Smooth muscle cell (in vitro differentiated cells): Measurements from ENCODE around the gene KCNK5. TPM values are rescaled to one million over a fixed set of nuclear protein-coding genes. Genes with fewer than 3 reads are reported as not detected.

ENCODE experiments used
- DNase-seq: peaks from one replicate; lab custom pipeline; 2025; ENCODE audit not compliant: unreplicated experiment; lab: John Stamatoyannopoulos, UW
- H2AFZ ChIP-seq: fragments of 200-600 bp; sonication (generic); 2 replicates; pipeline ENCODE4 v1.6.0; 2016; ENCODE audit warnings: antibody characterized with exemption, low read depth, mild to moderate bottlenecking
- H3F3A ChIP-seq: fragments of 200-600 bp; sonication (generic); 2 replicates; pipeline ENCODE4 v1.6.0; 2017; ENCODE audit warnings: antibody characterized with exemption, low read depth
- H3K27ac ChIP-seq: fragments of 200-600 bp; sonication (generic); 2 replicates; pipeline ENCODE4 v1.5.1; 2016; ENCODE audit warnings: low read depth, mild to moderate bottlenecking
- H3K27me3 ChIP-seq: fragments of 200-600 bp; sonication (generic); 2 replicates; pipeline ENCODE4 v1.6.1; 2016; ENCODE audit warnings: low read depth, mild to moderate bottlenecking
- H3K36me3 ChIP-seq: fragments of 200-600 bp; sonication (generic); 2 replicates; pipeline ENCODE4 v1.5.1; 2016; ENCODE audit warnings: low read depth
- H3K4me1 ChIP-seq: fragments of 200-600 bp; sonication (generic); 2 replicates; pipeline ENCODE4 v1.5.1; 2016; ENCODE audit warnings: low read depth
- H3K4me2 ChIP-seq: fragments of 200-600 bp; sonication (generic); 2 replicates; pipeline ENCODE4 v1.6.0; 2016; ENCODE audit warnings: mild to moderate bottlenecking
- H3K4me3 ChIP-seq: fragments of 200-600 bp; sonication (generic); 2 replicates; pipeline ENCODE4 v1.5.1; 2016; ENCODE audit warnings: mild to moderate bottlenecking
- H3K79me2 ChIP-seq: fragments of 200-600 bp; sonication (generic); 2 replicates; pipeline ENCODE4 v1.6.0; 2016; ENCODE audit warnings: low read depth, mild to moderate bottlenecking
- H3K9ac ChIP-seq: fragments of 200-600 bp; sonication (generic); 2 replicates; pipeline ENCODE4 v1.6.0; 2016; ENCODE audit warnings: low read depth
- H3K9me3 ChIP-seq: fragments of 200-600 bp; sonication (generic); replicated peaks from 2 replicates; pipeline ENCODE4 v1.5.1; 2016; ENCODE audit warnings: low read depth
- H4K20me1 ChIP-seq: fragments of 200-600 bp; sonication (generic); 2 replicates; pipeline ENCODE4 v1.6.0; 2016; ENCODE audit warnings: low read depth
- CTCF ChIP-seq: fragments of 200-600 bp; sonication (generic); IDR thresholded peaks from 2 replicates; pipeline ENCODE4 v1.5.1; 2017; ENCODE audit warnings: borderline replicate concordance, mild to moderate bottlenecking, antibody characterized with exemption; ENCODE audit not compliant: insufficient read depth, poor library complexity, severe bottlenecking
- WGBS: methylation state at CpG from one replicate; pipeline ENCODE4 v1.1.7; 2016; ENCODE audit warnings: low lambda C conversion rate; 5-methylcytosine and 5-hydroxymethylcytosine counted together
- polyA plus RNA-seq: library from polyadenylated mRNA; unstranded; fragments of >200 nt; fragmentation: Nextera tagmentation; extraction: Ambion mirVana; gene quantifications from 2 replicates; pipeline ENCODE4 v1.2.1, GENCODE V29; 2016
- total RNA-seq: library from RNA; depleted of rRNA; stranded (reverse); fragments of >200 nt; gene quantifications from 2 replicates; pipeline ENCODE4 v1.2.3, GENCODE V29; 2014

The KCNK5 gene
- total and polyA plus RNA-seq, 2 experiments from 2014 or later, result not detected

- Histone ChIP-seq H3K27me3 (no peaks in the 10 kb centered on the region), H4K20me1 (no peaks in the 10 kb centered on the region), H3F3A (no peaks in the 10 kb centered on the region), H2AFZ (no peak overlapping the region), H3K36me3 (no peaks in the 10 kb centered on the region), H3K4me2 (no peak overlapping the region), H3K9ac (no peak overlapping the region), H3K79me2 (no peaks in the 10 kb centered on the region), H3K9me3 (no peaks in the 10 kb centered on the region), H3K4me1 (peaks cover 16% of the 10 kb centered on the region), H3K4me3 (no peak overlapping the region), H3K27ac (no peak overlapping the region)
- TF ChIP-seq CTCF, result no peak
- WGBS, result 38% methylated on average over 1 of the region's 1 CpG
- DNase-seq, result no peak
Measured at GRCh38 chr6:39200498-39201020, 28.7 kb downstream of the KCNK5 start.

- Histone ChIP-seq H3K9me3 (no peaks in the 10 kb centered on the region), H3K4me2 (no peak overlapping the region), H3K4me3 (no peak overlapping the region), H3K4me1 (peaks cover 13% of the 10 kb centered on the region), H3F3A (no peaks in the 10 kb centered on the region), H4K20me1 (no peaks in the 10 kb centered on the region), H3K36me3 (no peaks in the 10 kb centered on the region), H3K9ac (no peak overlapping the region), H3K27ac (no peak overlapping the region), H3K27me3 (no peaks in the 10 kb centered on the region), H3K79me2 (no peaks in the 10 kb centered on the region), H2AFZ (no peak overlapping the region)
- TF ChIP-seq CTCF, result no peak
- 81% methylated on average over 10 of the region's 10 CpGs for WGBS
- no peak for DNase-seq
Measured at GRCh38 chr6:39199976-39200375, 29.3 kb downstream of the KCNK5 start.

- peaks cover 7% of the 10 kb centered on the region for H3K4me1 ChIP-seq
- H3K36me3 ChIP-seq, result no peaks in the 10 kb centered on the region
- no peak overlapping the region for H3K9ac ChIP-seq
Measured at GRCh38 chr6:39199231-39199940, 29.9 kb downstream of the KCNK5 start.

More at GRCh38 chr6:39199231-39199940, 29.9 kb downstream of the KCNK5 start:
- H3K4me2 ChIP-seq, result no peak overlapping the region
- no peaks in the 10 kb centered on the region for H3K9me3 ChIP-seq
- H4K20me1 ChIP-seq, result no peaks in the 10 kb centered on the region
- DNase-seq, result no peak
- H3K4me3 ChIP-seq, result no peak overlapping the region
- TF ChIP-seq CTCF, result no peak
- no peak overlapping the region for H2AFZ ChIP-seq
- WGBS, result 77% methylated on average over 7 of the region's 7 CpGs
- no peaks in the 10 kb centered on the region for H3F3A ChIP-seq
- no peak overlapping the region for H3K27ac ChIP-seq
- H3K27me3 ChIP-seq, result no peaks in the 10 kb centered on the region
- no peaks in the 10 kb centered on the region for H3K79me2 ChIP-seq
